ENCODE data around the gene UNC5A. TPM values are rescaled to one million over a fixed set of nuclear protein-coding genes. Genes with fewer than 3 reads are reported as not detected.

The UNC5A gene
- total RNA-seq, 1 experiment from 2014 or later: 0.07 TPM

GRCh38 chr5:176814313-176814685 lies 3.9 kb downstream of the UNC5A start:
- H3K4me1 ChIP-seq (ENCODE audit: insufficient read depth, low read length): peaks cover 9% of the 10 kb centered on the region; the same call in 1 of the 2 replicates
- H3K27me3 ChIP-seq (ENCODE audit: low read length): peaks cover 21% of the 10 kb centered on the region
- no peak for TF ChIP-seq CTCF (conservative IDR thresholded peaks at IDR 0.05; ENCODE audit: low read depth, low read length)
- H3K79me2 ChIP-seq (ENCODE audit: low read length): no peaks in the 10 kb centered on the region
- DNase-seq (no peak), ATAC-seq (no peak)
- H3K4me2 ChIP-seq (ENCODE audit: low read length): no peak overlapping the region
- no peak overlapping the region for H3K9ac ChIP-seq (ENCODE audit: low read length)
- no peak overlapping the region for H3K4me3 ChIP-seq (ENCODE audit: low read length)
- no peaks in the 10 kb centered on the region for H3F3A ChIP-seq (ENCODE audit: low read length, unreplicated experiment)
- intact Hi-C loops (cut with micrococcal nuclease): loop anchor here (10.0 kb wide), 1 partner anchor 149 kb away; no protein-coding TSS in a partner anchor
- ChIA-PET POLR2A (ENCODE audit: unreplicated experiment) (no interaction called here), CTCF (no interaction called here)
- H3K27ac ChIP-seq (ENCODE audit: low read length): no peak overlapping the region
- no peaks in the 10 kb centered on the region for H3K9me3 ChIP-seq (ENCODE audit: low read length)
- H2AFZ ChIP-seq (ENCODE audit: low read length): no peak overlapping the region
- no TSS peak for BruUV-seq (replicated peaks)
- H4K20me1 ChIP-seq (ENCODE audit: low read length): no peaks in the 10 kb centered on the region
- H3K9me2 ChIP-seq (replicated peaks; ENCODE audit: low read length): no peaks in the 10 kb centered on the region
- H3K36me3 ChIP-seq (ENCODE audit: low read depth, low read length): no peaks in the 10 kb centered on the region

- DNase-seq (no peak), ATAC-seq (no peak)
- Histone ChIP-seq H3F3A (ENCODE audit: low read length, unreplicated experiment) (no peaks in the 10 kb centered on the region), H3K4me2 (ENCODE audit: low read length) (no peak overlapping the region), H3K4me1 (ENCODE audit: insufficient read depth, low read length) (peaks cover 3% of the 10 kb centered on the region; the same call in 1 of the 2 replicates), H4K20me1 (ENCODE audit: low read length) (no peaks in the 10 kb centered on the region), H3K9me2 (replicated peaks; ENCODE audit: low read length) (no peaks in the 10 kb centered on the region), H3K4me3 (ENCODE audit: low read length) (no peak overlapping the region), H3K27ac (ENCODE audit: low read length) (no peak overlapping the region), H3K9me3 (ENCODE audit: low read length) (no peaks in the 10 kb centered on the region), H2AFZ (ENCODE audit: low read length) (no peak overlapping the region), H3K9ac (ENCODE audit: low read length) (no peak overlapping the region), H3K36me3 (ENCODE audit: low read depth, low read length) (no peaks in the 10 kb centered on the region), H3K79me2 (ENCODE audit: low read length) (no peaks in the 10 kb centered on the region), H3K27me3 (ENCODE audit: low read length) (peaks cover 15% of the 10 kb centered on the region)
- intact Hi-C loops (cut with micrococcal nuclease): loop anchor here (10.0 kb wide), 1 partner anchor 150 kb away; no protein-coding TSS in a partner anchor
- no peak for TF ChIP-seq CTCF (conservative IDR thresholded peaks at IDR 0.05; ENCODE audit: low read depth, low read length)
- TF ChIP-seq EZH2 (IDR thresholded peaks at IDR 0.05; ENCODE audit: low read length, unreplicated experiment): no peak
- TF ChIP-seq EZH2phosphoT487 (IDR thresholded peaks at IDR 0.05; ENCODE audit: borderline replicate concordance, low read length): no peak
- no TSS peak for BruUV-seq (replicated peaks)
- ChIA-PET POLR2A (ENCODE audit: unreplicated experiment) (interaction anchor here (0.5 kb wide), 1 partner anchor 106 kb away, joined by 3 read pairs; no protein-coding TSS in a partner anchor), CTCF (no interaction called here)
Observed at GRCh38 chr5:176814836-176815438, 4.6 kb downstream of the UNC5A start.

GRCh38 chr5:176816043-176816745 lies 5.8 kb downstream of the UNC5A start:
- ChIA-PET POLR2A (ENCODE audit: unreplicated experiment) (no interaction called here), CTCF (no interaction called here)
- H3K27ac ChIP-seq (ENCODE audit: low read length): no peak overlapping the region
- no peak overlapping the region for H2AFZ ChIP-seq (ENCODE audit: low read length)
- no peaks in the 10 kb centered on the region for H3K9me3 ChIP-seq (ENCODE audit: low read length)
- no peaks in the 10 kb centered on the region for H3F3A ChIP-seq (ENCODE audit: low read length, unreplicated experiment)
- no peaks in the 10 kb centered on the region for H3K36me3 ChIP-seq (ENCODE audit: low read depth, low read length)
- no TSS peak for BruUV-seq (replicated peaks)
- H3K4me1 ChIP-seq (ENCODE audit: insufficient read depth, low read length): no peaks in the 10 kb centered on the region
- no peak overlapping the region for H3K4me2 ChIP-seq (ENCODE audit: low read length)
- peaks cover 9% of the 10 kb centered on the region for H3K27me3 ChIP-seq (ENCODE audit: low read length)
- no peaks in the 10 kb centered on the region for H3K9me2 ChIP-seq (replicated peaks; ENCODE audit: low read length)
- intact Hi-C loops (cut with micrococcal nuclease): loop anchor here (10.0 kb wide), 1 partner anchor 151 kb away; no protein-coding TSS in a partner anchor
- H4K20me1 ChIP-seq (ENCODE audit: low read length): no peaks in the 10 kb centered on the region
- H3K79me2 ChIP-seq (ENCODE audit: low read length): no peaks in the 10 kb centered on the region
- ATAC-seq (no peak), DNase-seq (no peak)
- no peak overlapping the region for H3K9ac ChIP-seq (ENCODE audit: low read length)
- H3K4me3 ChIP-seq (ENCODE audit: low read length): no peak overlapping the region
- TF ChIP-seq EZH2phosphoT487 (IDR thresholded peaks at IDR 0.05; ENCODE audit: borderline replicate concordance, low read length): no peak
- TF ChIP-seq CTCF (conservative IDR thresholded peaks at IDR 0.05; ENCODE audit: low read depth, low read length): no peak
- no peak for TF ChIP-seq EZH2 (IDR thresholded peaks at IDR 0.05; ENCODE audit: low read length, unreplicated experiment)

Data from PC-3 (cell line).